GM18502 (cell line): ENCODE data around the gene TNFRSF17.

Experiments
- ATAC-seq: cut with Tn5 transposase; IDR thresholded peaks from one replicate; pipeline ENCODE4 v1.9.1; 2021; ENCODE audit warnings: mild to moderate bottlenecking; ENCODE audit not compliant: unreplicated experiment, poor library complexity

TNFRSF17 gene

DNA sequence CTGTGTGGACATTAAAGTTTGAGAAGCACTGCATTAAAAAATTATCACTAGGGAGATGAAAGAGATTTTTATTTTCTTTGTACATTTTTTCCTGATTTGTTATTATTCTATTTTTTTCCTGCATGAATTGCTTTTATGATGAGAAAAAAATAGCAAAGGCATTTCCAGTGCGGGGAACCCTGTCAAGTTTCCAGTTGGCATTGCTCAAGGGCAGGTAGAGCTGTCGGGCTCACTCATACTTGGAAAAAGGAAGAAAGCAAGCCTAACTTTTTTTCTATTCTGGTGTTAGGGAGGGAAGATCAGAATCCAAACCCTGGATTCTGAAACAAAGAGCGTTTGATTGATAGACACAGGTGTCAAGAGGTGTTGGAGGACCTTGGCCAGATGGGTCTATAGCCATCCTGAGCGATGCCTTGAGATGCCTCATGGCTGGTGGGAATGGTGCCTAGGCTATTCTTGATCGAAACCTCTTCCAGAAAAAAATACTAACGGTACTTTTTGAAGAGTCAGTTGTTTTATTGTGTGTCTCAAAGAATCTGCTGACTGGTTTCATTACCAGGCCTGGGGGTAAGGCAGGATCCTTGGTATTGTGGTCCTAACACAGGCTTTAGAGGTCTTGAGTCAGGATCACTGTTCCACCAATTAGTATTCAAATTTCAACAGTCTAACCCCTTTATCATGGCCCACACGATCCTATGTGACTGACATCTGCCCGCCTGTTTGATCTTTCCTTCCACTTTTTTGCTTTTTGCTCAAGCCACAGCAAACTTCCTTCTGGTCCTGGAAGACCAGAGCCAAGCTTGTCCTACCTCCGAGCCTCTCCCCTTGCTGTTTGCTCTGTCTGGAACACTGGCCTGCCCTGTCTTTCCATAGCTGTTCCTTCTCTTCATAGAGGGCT is 31.7 kb downstream of the TNFRSF17 start:
- ATAC-seq, result no peak

DNA sequence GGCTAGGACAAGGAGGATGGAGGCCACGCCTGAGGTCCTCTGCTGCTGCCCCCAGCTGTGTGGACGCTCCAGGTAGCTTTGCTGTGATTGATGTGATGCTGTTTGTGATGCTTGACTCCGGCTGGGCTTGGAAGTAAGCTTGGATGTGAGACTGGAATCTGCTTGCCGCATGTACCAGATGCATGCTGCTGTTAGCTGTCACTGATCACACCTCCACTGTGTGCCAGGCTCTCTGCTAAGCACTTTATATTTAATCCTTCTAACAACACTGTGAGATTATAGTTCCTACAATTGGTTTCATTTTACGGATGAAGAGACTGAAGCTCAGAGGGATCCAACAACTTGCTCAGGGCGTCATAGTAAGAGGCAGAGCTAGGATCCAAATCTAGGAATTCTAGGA is 35.0 kb downstream of the TNFRSF17 start:
- no peak for ATAC-seq

DNA sequence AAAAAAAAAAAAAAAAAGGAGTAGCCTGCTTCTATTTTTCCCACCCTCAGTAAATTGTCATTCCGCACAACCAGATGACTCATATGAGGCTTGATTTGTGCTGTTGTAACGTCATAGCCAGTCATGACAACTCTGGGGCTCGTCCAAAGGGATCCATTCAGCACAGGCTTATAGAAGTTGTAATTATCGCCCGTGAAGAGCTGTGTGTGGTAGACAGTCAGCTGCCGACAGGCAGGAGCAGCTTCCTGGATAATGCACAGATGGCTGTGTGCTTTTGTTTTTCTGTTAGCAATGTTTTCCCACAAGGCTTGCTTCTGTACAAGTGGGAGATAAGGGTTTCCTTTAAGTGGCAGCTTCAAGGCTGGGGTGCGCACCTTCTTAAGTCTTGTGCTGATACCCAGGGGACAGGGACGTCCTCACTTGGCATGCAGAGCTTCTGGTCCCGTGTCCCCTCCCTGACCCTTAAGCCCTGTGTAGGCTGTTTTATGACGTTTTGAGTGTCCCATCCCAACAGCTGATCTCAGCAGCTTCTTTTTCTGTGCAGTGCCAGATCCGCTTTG is 37.5 kb downstream of the TNFRSF17 start:
- ATAC-seq, result no peak

DNA sequence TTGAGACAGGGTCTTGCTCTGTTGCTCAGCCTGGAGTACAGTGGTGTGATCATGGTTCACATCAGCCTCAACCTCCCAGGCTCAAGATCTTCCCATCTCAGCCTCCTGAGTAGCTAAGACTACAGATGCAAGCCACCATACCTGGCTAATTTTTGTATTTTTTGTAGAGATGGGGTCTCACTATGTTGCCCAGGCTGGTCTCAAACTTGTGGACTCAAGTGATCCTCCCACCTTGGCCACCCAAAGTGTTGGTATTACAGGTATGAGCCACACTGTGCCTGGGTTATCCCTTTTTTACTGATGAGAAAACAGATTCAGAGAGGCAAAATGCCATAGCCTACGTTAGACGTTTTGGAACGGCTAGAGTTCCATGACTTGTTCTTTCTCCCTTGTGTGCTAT is 41.6 kb downstream of the TNFRSF17 start:
- ATAC-seq, result no peak

DNA sequence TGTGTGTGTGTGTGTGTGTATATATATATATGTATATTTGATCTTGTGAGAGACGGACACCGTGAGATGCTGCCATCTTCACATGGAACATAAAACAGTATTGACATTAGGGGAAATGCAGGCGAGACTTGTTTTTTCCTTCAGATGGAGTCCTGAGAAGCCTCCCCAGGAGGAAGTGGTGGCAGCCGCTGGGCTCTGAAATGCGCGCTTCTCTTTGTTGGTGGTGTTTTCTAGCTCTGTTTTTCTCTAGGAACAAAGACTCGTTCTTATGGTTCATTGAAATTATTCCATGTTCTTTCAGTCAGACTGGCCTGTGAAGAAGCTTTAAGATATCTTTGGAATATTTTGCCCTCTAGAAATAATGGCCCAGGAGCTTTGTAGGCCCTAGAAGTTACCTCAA is 44.5 kb downstream of the TNFRSF17 start:
- no peak for ATAC-seq

DNA sequence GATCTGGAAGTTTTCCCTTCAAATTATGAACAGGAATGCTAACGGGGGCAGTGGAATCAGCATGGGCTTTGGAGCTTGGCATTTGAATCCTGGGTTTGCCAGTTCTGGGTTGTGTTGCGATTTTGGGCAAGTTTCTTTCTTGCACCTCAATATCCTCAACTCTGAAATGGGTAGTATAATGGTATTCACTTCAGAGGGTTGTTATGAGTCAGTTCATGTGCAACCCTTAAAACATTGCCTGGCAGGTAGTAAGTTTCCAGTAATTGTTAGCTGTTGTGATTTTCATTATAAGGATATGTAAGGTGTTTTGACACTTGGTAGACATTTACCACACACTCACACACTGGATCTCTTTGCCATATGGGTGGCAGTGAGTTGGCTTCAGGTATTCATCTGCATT is 44.9 kb downstream of the TNFRSF17 start:
- no peak for ATAC-seq

DNA sequence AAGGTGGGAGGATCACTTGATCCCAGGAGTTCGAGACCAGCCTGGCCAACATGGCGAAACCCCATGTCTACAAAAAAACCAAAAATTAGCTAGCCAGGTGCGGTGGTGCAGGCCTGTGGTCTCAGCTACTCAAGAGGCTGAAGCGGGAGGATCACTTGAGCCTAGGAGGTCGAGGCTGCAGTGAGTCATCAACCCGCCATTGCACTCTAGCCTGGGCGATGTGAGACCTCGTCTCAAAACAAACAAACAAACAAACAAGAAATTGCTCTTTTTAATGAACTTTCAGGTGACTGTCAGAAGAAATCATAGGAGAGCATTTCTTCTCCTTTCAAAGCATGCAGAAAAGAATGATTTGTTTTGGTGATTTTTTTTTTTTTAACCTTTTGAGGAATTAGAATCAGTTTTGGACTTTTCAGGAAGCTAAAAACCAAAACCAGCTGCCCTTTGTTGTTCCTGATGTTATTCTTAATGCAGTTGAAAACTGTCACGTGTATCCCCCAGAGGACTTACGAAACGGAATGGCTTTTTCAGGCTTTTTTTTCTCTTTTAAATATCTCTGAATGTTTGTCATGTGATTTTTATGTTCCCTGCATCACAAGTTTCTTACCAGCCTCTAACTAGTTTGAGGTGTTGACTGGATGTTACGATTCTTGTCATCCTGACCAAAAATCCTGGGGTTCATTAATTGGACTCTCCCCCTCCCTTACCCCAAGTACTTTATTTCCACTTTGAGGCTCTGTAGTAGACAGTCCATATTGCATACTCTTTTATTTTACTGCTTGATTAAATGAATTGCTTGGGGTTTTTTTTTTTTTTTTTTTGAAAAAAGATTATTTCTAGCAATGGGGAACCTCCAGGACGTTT is 45.6 kb downstream of the TNFRSF17 start:
- ATAC-seq, result no peak

DNA sequence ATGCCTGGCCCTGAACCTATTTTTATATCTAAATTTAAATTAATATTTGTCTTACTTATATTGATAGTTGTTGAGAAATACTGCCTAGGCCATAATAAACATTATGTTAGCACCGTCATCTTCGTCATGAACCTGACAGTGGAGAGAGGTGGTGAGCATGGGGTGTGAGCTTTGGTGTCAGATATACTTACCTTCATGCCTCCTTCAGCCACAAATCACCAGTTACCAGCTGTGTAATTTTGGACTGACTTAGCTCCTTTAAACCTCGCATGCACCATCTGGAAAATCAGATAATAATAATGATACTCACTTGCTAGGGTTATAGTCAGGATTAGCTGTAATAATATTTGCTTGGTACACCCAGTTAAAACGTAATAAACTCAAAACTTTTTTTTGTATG is 46.6 kb downstream of the TNFRSF17 start:
- ATAC-seq, result no peak

DNA sequence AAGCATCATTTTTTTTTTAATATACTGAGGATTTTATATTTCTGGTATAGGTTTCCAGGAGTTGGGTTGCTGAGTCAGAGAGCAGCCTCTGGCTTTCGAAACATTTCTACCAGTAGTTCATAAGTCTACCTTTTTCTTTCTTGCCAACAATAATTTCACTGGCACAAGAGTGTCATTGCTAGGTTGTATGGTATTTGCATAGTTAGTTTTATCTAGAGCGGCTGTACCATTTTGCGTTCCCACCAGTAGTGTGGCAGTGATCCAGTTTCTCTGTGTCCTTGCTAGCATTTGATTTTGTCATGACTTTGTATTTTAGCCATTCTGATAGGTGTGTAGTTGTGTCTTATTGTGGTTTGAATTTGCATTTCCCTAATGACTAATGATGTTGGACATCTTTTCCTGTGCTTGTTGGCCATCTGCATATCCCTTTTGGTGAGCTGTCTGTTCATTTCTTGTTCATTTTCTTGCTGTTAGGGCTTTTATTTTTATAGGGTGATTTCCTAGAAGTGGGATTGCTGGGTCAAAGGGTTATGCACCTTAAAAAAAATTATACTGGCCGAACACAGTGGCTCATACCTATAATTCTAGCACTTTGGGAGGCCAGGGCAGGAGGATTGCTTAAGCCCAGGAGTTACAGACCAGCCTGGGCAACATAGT is 51.4 kb downstream of the TNFRSF17 start:
- no peak for ATAC-seq

DNA sequence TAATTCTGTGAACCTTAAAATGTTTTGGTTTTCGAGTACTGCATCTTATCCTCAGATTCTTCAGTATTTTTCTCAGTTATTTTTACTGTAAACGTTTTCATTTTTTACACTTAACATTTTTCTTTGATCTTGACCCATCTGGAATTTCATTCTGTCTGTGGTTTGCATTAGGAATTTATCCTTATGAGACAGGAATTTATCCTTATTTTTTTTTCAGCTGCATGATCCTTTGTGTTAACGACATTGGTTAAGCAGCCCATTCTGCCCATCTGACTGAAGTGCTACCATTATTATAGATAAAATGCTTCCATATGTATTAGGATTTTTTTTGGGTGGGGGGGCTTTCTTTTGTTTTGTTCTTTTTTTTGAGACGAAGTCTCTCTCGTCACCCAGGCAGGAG is 52.5 kb downstream of the TNFRSF17 start:
- ATAC-seq, result no peak
